Caco-2 (cell line): ENCODE data around the gene ZXDC. TPM values are rescaled to one million over a fixed set of nuclear protein-coding genes. Genes with fewer than 3 reads are reported as not detected.

Source experiments
- BruUV-seq: library from RNA; stranded (reverse); fragments of 400-500 nt; replicated peaks from 2 replicates; lab custom pipeline; 2021; lab: Mats Ljungman, UMichigan
- CTCF ChIA-PET: fragments of 300-600 bp; sonication (Branson Sonifier 250); formaldehyde crosslinking; loops from one replicate; lab custom pipeline; 2022; ENCODE audit warnings: antibody characterized with exemption; lab: Charles Lee
- POLR2A ChIA-PET: fragments of 300-600 bp; sonication (Branson Sonifier 250); formaldehyde crosslinking; loops from one replicate; lab custom pipeline; 2022; ENCODE audit warnings: antibody characterized with exemption; lab: Charles Lee
- DNase-seq, 2 experiments: peaks; one replicate each; pipeline versions ENCODE4 v3.0.0 to v3.0.0-alpha.2; 2020 to 2022
- H3K27me3 ChIP-seq: replicated peaks from 2 replicates; pipeline ENCODE4 v1.6.0; 2011; ENCODE audit warnings: low read length; ENCODE audit not compliant: control insufficient read depth, insufficient read depth
- H3K36me3 ChIP-seq: 2 replicates; pipeline ENCODE4 v1.5.1; 2011; ENCODE audit warnings: low read length; ENCODE audit not compliant: control insufficient read depth, insufficient read depth
- H3K4me1 ChIP-seq: fragments of 250-450 bp; sonication (Bioruptor Pico); 2 replicates; pipeline ENCODE4 v1.5.1; 2020; ENCODE audit warnings: mild to moderate bottlenecking
- H3K4me3 ChIP-seq: 2 replicates; pipeline ENCODE4 v1.5.1; 2011; ENCODE audit warnings: low read depth, mild to moderate bottlenecking, control low read depth, low read length
- H3K9me3 ChIP-seq: fragments of 250-450 bp; sonication (Bioruptor Pico); 2 replicates; pipeline ENCODE4 v1.5.1; 2020; ENCODE audit warnings: mild to moderate bottlenecking, moderate library complexity
- H3K27ac Mint-ChIP-seq: one replicate; pipeline ENCODE4 v1.8.0; 2022; ENCODE audit warnings: mixed read lengths; ENCODE audit not compliant: unreplicated experiment
- H3K27me3 Mint-ChIP-seq: one replicate; pipeline ENCODE4 v1.8.0; 2022; ENCODE audit warnings: mixed read lengths; ENCODE audit not compliant: insufficient read depth, unreplicated experiment
- H3K36me3 Mint-ChIP-seq: one replicate; pipeline ENCODE4 v1.8.0; 2022; ENCODE audit warnings: mild to moderate bottlenecking, mixed read lengths; ENCODE audit not compliant: insufficient read depth, unreplicated experiment
- H3K4me1 Mint-ChIP-seq: one replicate; pipeline ENCODE4 v1.8.0; 2022; ENCODE audit warnings: low read depth, mixed read lengths; ENCODE audit not compliant: unreplicated experiment
- H3K4me3 Mint-ChIP-seq: one replicate; pipeline ENCODE4 v1.8.0; 2022; ENCODE audit warnings: mild to moderate bottlenecking, moderate library complexity, mixed read lengths; ENCODE audit not compliant: unreplicated experiment
- H3K9me3 Mint-ChIP-seq: one replicate; pipeline ENCODE4 v1.8.0; 2022; ENCODE audit warnings: mixed read lengths; ENCODE audit not compliant: unreplicated experiment
- CTCF ChIP-seq, 2 experiments: fragments of 200-600 bp in 1 of 2; IDR thresholded peaks; 1 replicate in 1 of 2; 2 replicates in 1 of 2; pipeline versions ENCODE4 v1.5.1 to v1.8.0; 2011 to 2022; ENCODE audit warnings: antibody characterized with exemption in 1 of 2, control low read depth in 1 of 2, inconsistent platforms in 1 of 2, low read depth in 1 of 2, low read length in 1 of 2, mild to moderate bottlenecking in 1 of 2, moderate library complexity in 1 of 2; ENCODE audit not compliant: insufficient read depth in 1 of 2, severe bottlenecking in 1 of 2, unreplicated experiment in 1 of 2
- intact Hi-C: fragments of 100-400 bp; cut with micrococcal nuclease; formaldehyde crosslinking; loops from one replicate; pipeline ENCODE4 v1.10.0; 2022; ENCODE audit not compliant: unreplicated experiment
- total RNA-seq: library from RNA; stranded (reverse); gene quantifications from 2 replicates; pipeline ENCODE4 v1.2.3, GENCODE V29; 2022

Gene ZXDC
- total RNA-seq, 1 experiment from 2014 or later = 28.7 TPM

- intact Hi-C loops = no loop called here
- no peaks in the 10 kb centered on the region for H3K27me3 ChIP-seq
- no TSS peak for BruUV-seq
- no peak overlapping the region for H3K4me3 ChIP-seq
- no peak for TF ChIP-seq CTCF (IDR thresholded peaks at IDR 0.05; ENCODE audit: insufficient read depth in 1 of 2, low read depth in 1 of 2, low read length in 1 of 2, severe bottlenecking in 1 of 2, unreplicated experiment in 1 of 2)
- no peaks in the 10 kb centered on the region for H3K36me3 Mint-ChIP-seq
- H3K27ac Mint-ChIP-seq = no peak overlapping the region
- CTCF ChIA-PET = no interaction called here
- H3K9me3 Mint-ChIP-seq = no peaks in the 10 kb centered on the region
- no peaks in the 10 kb centered on the region for H3K27me3 Mint-ChIP-seq
- POLR2A ChIA-PET = no interaction called here
- no peaks in the 10 kb centered on the region for H3K36me3 ChIP-seq
- H3K4me1 Mint-ChIP-seq = no peaks in the 10 kb centered on the region
- H3K4me1 ChIP-seq = no peaks in the 10 kb centered on the region
- no peaks in the 10 kb centered on the region for H3K9me3 ChIP-seq
- no peak overlapping the region for H3K4me3 Mint-ChIP-seq
- no peak for DNase-seq
Measured at GRCh38 chr3:126499401-126499800, 23.7 kb upstream of the ZXDC start.

GRCh38 chr3:126498929-126499328, 23.2 kb upstream of the ZXDC start:
- Histone ChIP-seq H3K36me3 (no peaks in the 10 kb centered on the region), H3K4me3 (no peak overlapping the region), H3K27me3 (no peaks in the 10 kb centered on the region), H3K9me3 (no peaks in the 10 kb centered on the region), H3K4me1 (no peaks in the 10 kb centered on the region)
- H3K9me3 Mint-ChIP-seq = no peaks in the 10 kb centered on the region
- no peaks in the 10 kb centered on the region for H3K27me3 Mint-ChIP-seq
- no peak overlapping the region for H3K4me3 Mint-ChIP-seq
- CTCF ChIA-PET = interaction anchor here (0.7 kb wide), 1 partner anchor 11 kb away, joined by 3 read pairs; no protein-coding TSS in a partner anchor
- no peaks in the 10 kb centered on the region for H3K4me1 Mint-ChIP-seq
- DNase-seq = no peak
- POLR2A ChIA-PET = no interaction called here
- intact Hi-C loops = no loop called here
- H3K27ac Mint-ChIP-seq = no peak overlapping the region
- no TSS peak for BruUV-seq
- peak in 1 of 2 experiments; percentile 28 for TF ChIP-seq CTCF (IDR thresholded peaks at IDR 0.05; ENCODE audit: insufficient read depth in 1 of 2, low read depth in 1 of 2, low read length in 1 of 2, severe bottlenecking in 1 of 2, unreplicated experiment in 1 of 2)
- no peaks in the 10 kb centered on the region for H3K36me3 Mint-ChIP-seq

- BruUV-seq = no TSS peak
- intact Hi-C loops = no loop called here
Measured at GRCh38 chr3:126498461-126498860, 22.8 kb upstream of the ZXDC start.

More at GRCh38 chr3:126498461-126498860, 22.8 kb upstream of the ZXDC start:
- no peaks in the 10 kb centered on the region for H3K4me1 Mint-ChIP-seq
- H3K9me3 Mint-ChIP-seq = no peaks in the 10 kb centered on the region
- Histone ChIP-seq H3K9me3 (no peaks in the 10 kb centered on the region), H3K4me3 (no peak overlapping the region), H3K36me3 (no peaks in the 10 kb centered on the region), H3K4me1 (no peaks in the 10 kb centered on the region), H3K27me3 (no peaks in the 10 kb centered on the region)
- no peak overlapping the region for H3K27ac Mint-ChIP-seq
- ChIA-PET POLR2A (no interaction called here), CTCF (interaction anchor here (0.7 kb wide), 1 partner anchor 11 kb away, joined by 3 read pairs; no protein-coding TSS in a partner anchor)
- TF ChIP-seq CTCF (IDR thresholded peaks at IDR 0.05; ENCODE audit: insufficient read depth in 1 of 2, low read depth in 1 of 2, low read length in 1 of 2, severe bottlenecking in 1 of 2, unreplicated experiment in 1 of 2) = no peak
- no peaks in the 10 kb centered on the region for H3K27me3 Mint-ChIP-seq
- no peaks in the 10 kb centered on the region for H3K36me3 Mint-ChIP-seq
- no peak overlapping the region for H3K4me3 Mint-ChIP-seq
- no peak for DNase-seq
